Natural killer cell (primary cell): Measurements from ENCODE around the gene IQGAP3. TPM values are rescaled to one million over a fixed set of nuclear protein-coding genes. Genes with fewer than 3 reads are reported as not detected.

Experiments used
- ATAC-seq, 3 donors: fragments of 150-1000 bp in 2 of 3; fragments of 200-7000 bp in 1 of 3; cut with Tn5 transposase; 1 replicate in 1 of 3; 2 replicates in 2 of 3; pipeline ENCODE4 v1.10.0; 2021; ENCODE audit warnings: mild to moderate bottlenecking in 2 of 3, moderate library complexity in 2 of 3
- DNase-seq, 2 donors: peaks; one replicate each; pipeline versions ENCODE4 v3.0.0 to v3.0.0-alpha.2; 2013 to 2021; ENCODE audit warnings: mixed read lengths in 1 of 2
- H3K27ac ChIP-seq: one replicate; pipeline ENCODE4 v1.5.1; 2013; ENCODE audit warnings: mild to moderate bottlenecking, low read length
- H3K27me3 ChIP-seq: one replicate; pipeline ENCODE4 v1.6.1; 2013; ENCODE audit warnings: low read length; ENCODE audit not compliant: control insufficient read depth, insufficient read depth
- H3K36me3 ChIP-seq: one replicate; pipeline ENCODE4 v1.6.1; 2013; ENCODE audit warnings: low read length; ENCODE audit not compliant: control insufficient read depth, insufficient read depth
- H3K4me1 ChIP-seq: one replicate; pipeline ENCODE4 v1.6.1; 2013; ENCODE audit warnings: low read length; ENCODE audit not compliant: control insufficient read depth, insufficient read depth
- H3K4me3 ChIP-seq: one replicate; pipeline ENCODE4 v1.5.1; 2013; ENCODE audit warnings: low read length
- H3K9me3 ChIP-seq: one replicate; pipeline ENCODE4 v1.6.1; 2013; ENCODE audit warnings: low read length; ENCODE audit not compliant: control insufficient read depth, insufficient read depth
- H3K27ac Mint-ChIP-seq, 2 donors: one replicate each; pipeline ENCODE4 v1.8.0; 2022; ENCODE audit warnings: mild to moderate bottlenecking in 2 of 2, mixed read lengths in 2 of 2, moderate library complexity in 1 of 2
- H3K27me3 Mint-ChIP-seq, 2 donors: one replicate each; pipeline ENCODE4 v1.8.0; 2022; ENCODE audit warnings: low read depth in 2 of 2, mixed read lengths in 2 of 2
- H3K36me3 Mint-ChIP-seq: one replicate; pipeline ENCODE4 v1.8.0; 2022; ENCODE audit warnings: mixed read lengths
- H3K4me1 Mint-ChIP-seq, 2 donors: one replicate each; pipeline ENCODE4 v1.8.0; 2022; ENCODE audit warnings: mixed read lengths in 2 of 2
- H3K4me3 Mint-ChIP-seq: one replicate; pipeline ENCODE4 v1.8.0; 2022; ENCODE audit warnings: mild to moderate bottlenecking, moderate library complexity, mixed read lengths
- H3K9me3 Mint-ChIP-seq, 2 donors: one replicate each; pipeline ENCODE4 v1.8.0; 2022; ENCODE audit warnings: mixed read lengths in 2 of 2
- CTCF ChIP-seq: fragments of 200-600 bp; IDR thresholded peaks from one replicate; pipeline ENCODE4 v1.8.0; 2022; ENCODE audit warnings: antibody characterized with exemption
- WGBS: methylation state at CpG from one replicate; pipeline ENCODE4 v1.1.7; 2013; ENCODE audit warnings: missing lambda C conversion rate; ENCODE audit not compliant: insufficient coverage; 5-methylcytosine and 5-hydroxymethylcytosine counted together
- intact Hi-C: fragments of 100-400 bp; cut with micrococcal nuclease; formaldehyde crosslinking; loops from one replicate; pipeline ENCODE4 v1.14.2; 2022
- total RNA-seq, 4 donors: library from RNA; stranded (reverse); fragments of 120-200 nt in 1 of 4; gene quantifications; one replicate each; pipeline versions ENCODE4 v1.2.3 to v1.2.4, GENCODE V29; 2013 to 2022

IQGAP3 gene
- total RNA-seq, 3 donors from 2014 or later (not counting 1 experiment from before 2014, with no cell fraction given), result 0.08 to 0.21 (median 0.14) TPM

DNA sequence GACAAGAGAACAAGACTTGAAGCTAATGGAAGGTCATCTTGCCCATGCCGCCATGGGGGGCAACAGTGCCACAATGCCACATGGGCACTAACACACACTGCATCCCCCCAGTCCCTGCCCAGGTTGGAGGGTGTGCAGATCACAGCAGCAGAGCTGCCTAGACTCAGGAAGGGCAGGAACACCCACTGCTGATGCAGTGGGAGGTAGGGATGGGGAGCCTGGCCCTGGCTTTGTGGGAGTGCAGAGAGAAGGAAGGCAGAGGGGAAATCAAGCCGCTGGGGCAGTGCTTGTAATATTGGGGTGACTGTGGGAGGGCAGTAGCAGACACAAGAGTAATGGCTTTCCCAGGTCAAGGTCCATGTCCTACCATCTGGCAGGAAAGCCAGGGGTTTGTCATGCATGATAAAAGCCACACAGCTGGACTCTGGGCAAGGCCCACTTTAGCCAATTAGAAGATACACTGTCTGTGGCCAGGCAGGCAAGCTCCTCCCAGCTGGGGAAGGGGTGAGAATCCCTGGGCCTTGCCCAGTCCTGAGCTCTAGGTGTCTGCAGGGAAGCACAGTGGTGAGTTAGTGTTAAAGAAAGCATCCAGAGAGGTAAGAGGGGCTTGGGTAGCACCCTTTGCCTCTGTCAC is 46.4 kb downstream of the IQGAP3 start:
- Histone ChIP-seq H3K9me3 (no peaks in the 10 kb centered on the region), H3K36me3 (no peaks in the 10 kb centered on the region), H3K27ac (no peak overlapping the region), H3K4me1 (peaks cover 29% of the 10 kb centered on the region), H3K27me3 (no peaks in the 10 kb centered on the region), H3K4me3 (no peak overlapping the region)
- WGBS, result 98% methylated on average over 2 of the region's 2 CpGs
- H3K4me3 Mint-ChIP-seq, result no peak overlapping the region
- no peak for DNase-seq
- intact Hi-C loops, result no loop called here
- ATAC-seq, result no peak
- H3K27me3 Mint-ChIP-seq, result peaks cover 0 to 2% of the 10 kb centered on the region in 2 donors
- no peak for TF ChIP-seq CTCF
- no peaks in the 10 kb centered on the region for H3K9me3 Mint-ChIP-seq
- H3K36me3 Mint-ChIP-seq, result no peaks in the 10 kb centered on the region
- peaks cover 33% of the 10 kb centered on the region in 2 donors for H3K4me1 Mint-ChIP-seq
- H3K27ac Mint-ChIP-seq, result peak overlapping the region in 1 of 2 donors; percentile 93

DNA sequence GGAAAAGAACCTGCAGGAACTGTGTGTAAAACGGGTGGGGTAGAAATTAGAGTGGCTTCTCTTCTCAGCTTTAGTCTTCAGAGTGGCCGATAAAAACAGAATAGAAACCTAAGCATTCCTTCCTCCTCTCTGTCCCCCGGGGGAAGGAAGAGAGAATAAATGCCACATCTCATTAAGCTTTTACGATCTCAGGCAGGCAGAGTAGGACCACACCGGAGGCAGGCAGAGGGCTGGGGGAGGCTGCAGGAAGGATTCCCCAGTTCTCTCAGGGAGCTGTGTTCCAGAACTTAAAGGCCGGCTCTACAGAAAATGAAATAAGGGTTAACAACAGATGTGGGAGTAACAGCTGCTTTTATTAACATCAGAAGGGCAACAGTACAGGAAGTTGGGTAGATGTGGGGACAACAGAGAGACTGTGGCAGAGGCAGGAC is 47.3 kb downstream of the IQGAP3 start:
- H3K9me3 ChIP-seq, result no peaks in the 10 kb centered on the region
- no peaks in the 10 kb centered on the region for H3K27me3 ChIP-seq
- Mint-ChIP-seq H3K27ac (peak overlapping the region; percentile 58 to 93), H3K36me3 (no peaks in the 10 kb centered on the region), H3K9me3 (no peaks in the 10 kb centered on the region), H3K27me3 (peaks cover 0 to 2% of the 10 kb centered on the region in 2 donors), H3K4me3 (peak overlapping the region; percentile 63), H3K4me1 (peaks cover 33% of the 10 kb centered on the region in 2 donors)
- peaks cover 29% of the 10 kb centered on the region for H3K4me1 ChIP-seq
- intact Hi-C loops, result no loop called here
- peak overlapping the region; percentile 49 for H3K27ac ChIP-seq
- 18% methylated on average over 3 of the region's 6 CpGs for WGBS
- ATAC-seq (peak in 1 of 3 donors; percentile 8), DNase-seq (peak in 1 of 2 donors; percentile 32)
- H3K4me3 ChIP-seq, result no peak overlapping the region
- no peaks in the 10 kb centered on the region for H3K36me3 ChIP-seq
- no peak for TF ChIP-seq CTCF

GRCh38 chr1:156524481-156524869 is 47.9 kb downstream of the IQGAP3 start:
- peaks cover 33% of the 10 kb centered on the region in 2 donors for H3K4me1 Mint-ChIP-seq
- peaks cover 29% of the 10 kb centered on the region for H3K4me1 ChIP-seq
- H3K27me3 ChIP-seq, result no peaks in the 10 kb centered on the region
- H3K4me3 Mint-ChIP-seq, result peak overlapping the region; percentile 63
- H3K4me3 ChIP-seq, result no peak overlapping the region
- peak in 1 of 2 donors; percentile 67 for DNase-seq
- no peaks in the 10 kb centered on the region for H3K9me3 ChIP-seq
- no peaks in the 10 kb centered on the region for H3K36me3 ChIP-seq
- peaks cover 0 to 2% of the 10 kb centered on the region in 2 donors for H3K27me3 Mint-ChIP-seq
- H3K36me3 Mint-ChIP-seq, result no peaks in the 10 kb centered on the region
- peak; percentile 81 to 89 (median 82) for ATAC-seq
- H3K9me3 Mint-ChIP-seq, result no peaks in the 10 kb centered on the region
- TF ChIP-seq CTCF, result no peak
- intact Hi-C loops, result loop anchor here (1.0 kb wide), 2 partner anchors 24 to 44 kb away; partner anchors contain the start of gene MEF2D
- WGBS, result 22% methylated on average over 3 of the region's 3 CpGs
- peak overlapping the region; percentile 58 to 93 for H3K27ac Mint-ChIP-seq
- H3K27ac ChIP-seq, result peak overlapping the region; percentile 36
